NCI-H128 (cell line): Measurements from ENCODE around the gene PPP2R2C.

Experiments
- DNase-seq: peaks from one replicate; lab custom pipeline; 2025; ENCODE audit not compliant: unreplicated experiment; lab: John Stamatoyannopoulos, UW

PPP2R2C gene

DNA sequence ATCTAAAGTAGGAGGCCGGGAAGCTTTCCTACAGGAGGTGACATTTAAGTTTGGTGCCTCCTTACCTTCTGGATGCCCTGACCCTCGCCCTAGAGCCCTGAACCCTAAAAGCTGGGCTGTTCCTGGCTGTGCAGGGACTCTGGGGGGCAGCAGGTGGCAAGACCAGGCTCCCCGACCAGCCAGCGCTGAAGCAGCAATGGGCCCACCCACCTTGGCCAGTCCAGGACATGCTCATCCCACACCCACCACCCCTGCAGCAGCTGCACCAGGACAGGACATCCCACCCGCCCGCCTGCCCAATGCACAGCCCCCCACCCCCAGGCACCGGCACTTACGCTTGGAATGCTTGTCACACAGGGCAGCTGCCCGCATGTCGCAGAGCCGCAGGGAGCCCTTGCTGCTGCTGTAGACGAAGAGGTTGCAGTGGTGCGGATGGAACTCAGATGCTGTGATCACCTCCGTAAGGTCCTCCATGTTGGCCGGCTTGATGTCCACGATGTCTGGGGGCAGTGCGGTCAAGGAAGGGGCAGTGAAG, 124.8 kb downstream of the PPP2R2C start:
- no peak for DNase-seq

DNA sequence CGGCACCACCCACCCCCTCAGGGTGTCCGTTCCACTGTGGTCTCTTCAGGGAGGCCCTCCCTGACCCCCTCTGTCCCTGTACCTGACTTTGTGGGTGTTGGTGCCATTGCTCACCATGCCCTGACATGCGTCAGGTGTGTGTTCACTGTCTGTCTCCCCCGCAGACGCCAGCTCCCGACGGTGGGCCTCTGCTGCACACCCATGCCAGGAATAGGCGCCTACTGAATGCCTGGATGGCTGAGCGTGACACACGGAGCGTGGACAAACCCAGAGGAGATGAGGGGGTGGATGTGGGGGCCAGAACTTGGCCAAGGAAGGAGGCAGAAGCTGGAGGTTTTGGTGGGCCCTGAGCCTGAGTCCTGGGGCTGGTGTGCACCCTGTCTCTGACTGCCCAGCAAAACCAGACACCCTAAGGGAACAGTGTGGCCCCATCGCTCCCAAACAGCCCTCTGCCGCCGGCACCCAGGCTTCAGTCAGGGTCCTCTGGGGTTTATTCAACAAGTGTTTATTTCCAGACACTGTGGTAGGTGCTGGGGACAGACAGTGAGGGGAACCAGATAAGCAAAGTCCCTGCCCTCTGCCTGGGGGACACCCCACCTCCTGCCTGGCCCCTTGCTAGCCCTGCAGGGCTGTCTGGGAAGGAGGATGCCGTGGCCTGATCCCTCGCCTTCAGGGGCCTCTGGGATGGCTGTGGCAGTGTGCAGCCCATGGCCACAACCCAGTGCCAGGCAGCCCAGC, 125.9 kb downstream of the PPP2R2C start:
- no peak for DNase-seq

- no peak for DNase-seq
Measured at GRCh38 chr4:6345866-6346265, 126.5 kb downstream of the PPP2R2C start.

DNA sequence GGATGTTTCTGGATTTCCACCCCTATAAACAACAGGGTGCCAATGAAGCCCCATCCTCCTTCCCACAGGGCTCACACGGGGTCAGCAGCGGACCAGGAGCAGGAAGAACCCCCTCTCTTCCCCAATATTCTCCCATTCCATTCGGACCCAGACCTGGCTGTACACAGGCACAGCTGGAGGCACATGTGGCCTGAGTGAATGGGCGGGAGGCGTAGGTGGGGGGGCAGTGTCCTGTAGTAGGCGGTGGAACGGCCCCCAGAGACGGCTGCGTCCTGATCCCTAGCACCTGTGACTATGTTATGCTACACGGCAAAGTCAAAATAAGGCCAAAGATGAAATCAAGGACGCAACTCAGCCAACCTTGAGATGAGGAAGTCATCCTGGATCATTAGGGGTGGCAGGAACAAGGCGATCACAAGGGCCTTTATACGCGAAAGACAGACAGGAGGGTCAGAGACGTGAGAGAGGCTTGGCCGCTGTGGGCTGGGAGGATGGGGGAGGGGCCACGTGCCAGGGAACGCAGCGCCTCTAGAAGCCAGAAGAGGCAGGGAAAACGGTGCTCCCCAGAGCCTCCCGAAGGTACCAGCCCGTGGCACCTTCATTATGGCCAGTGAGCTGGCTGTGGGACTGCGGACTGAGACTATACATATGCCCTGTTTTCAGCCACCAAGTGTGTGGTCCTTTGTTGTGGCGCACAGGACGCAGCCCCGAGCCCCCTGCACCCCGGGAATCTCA, 127.2 kb downstream of the PPP2R2C start:
- no peak for DNase-seq

DNA sequence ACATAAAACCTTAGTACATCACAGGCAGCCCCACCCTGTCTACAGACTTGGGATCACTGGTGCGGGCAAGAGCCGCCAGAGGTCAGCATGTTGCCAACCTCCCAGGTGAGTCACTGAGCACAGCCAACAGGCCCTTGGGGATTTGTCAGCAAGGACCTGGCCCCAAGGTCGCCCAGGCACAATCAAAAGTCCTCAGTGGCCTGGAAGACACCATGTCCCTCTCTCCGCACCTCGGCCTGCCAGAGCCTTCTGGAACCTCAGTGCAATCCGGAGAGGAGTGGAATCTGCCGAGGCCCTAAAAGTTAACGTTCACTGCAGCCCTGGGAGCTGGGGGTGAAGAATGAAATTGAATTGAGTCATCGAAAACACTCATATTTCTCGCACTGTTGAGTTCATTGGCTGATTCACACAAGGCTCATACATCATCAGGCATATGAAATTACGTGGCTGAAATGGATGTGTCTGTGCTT, 128.4 kb downstream of the PPP2R2C start:
- DNase-seq, result no peak

GRCh38 chr4:6342530-6343293, 129.7 kb downstream of the PPP2R2C start:
- no peak for DNase-seq

GRCh38 chr4:6341696-6342095, 130.7 kb downstream of the PPP2R2C start:
- DNase-seq, result no peak

DNA sequence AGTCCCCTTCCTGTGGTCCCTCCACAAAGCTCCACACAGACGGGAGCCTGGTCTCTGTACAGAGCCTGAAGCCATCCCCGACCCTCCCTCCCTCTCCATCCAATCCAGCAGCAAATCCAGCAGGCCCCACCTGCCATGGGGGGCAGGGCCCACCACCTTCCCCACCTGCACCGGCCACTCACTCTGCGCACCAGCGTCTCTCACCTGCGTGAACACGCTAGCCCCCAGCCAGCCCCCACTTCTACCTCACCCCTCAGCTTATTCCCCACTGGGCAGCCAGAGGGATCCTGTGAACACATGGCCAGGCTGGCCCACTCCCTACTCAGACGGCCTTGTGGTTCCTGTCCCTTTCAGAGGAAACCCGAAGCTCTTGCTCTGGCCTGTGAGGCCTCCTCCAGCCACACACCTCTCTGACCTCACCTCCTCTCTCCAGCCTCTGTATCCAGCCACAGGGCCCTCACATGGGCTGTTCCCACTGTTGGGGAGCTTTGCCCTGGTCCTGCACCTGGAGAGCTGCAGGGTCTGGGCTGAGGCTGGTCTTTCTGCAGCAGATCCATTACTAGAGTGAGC, 131.9 kb downstream of the PPP2R2C start:
- DNase-seq, result no peak

GRCh38 chr4:6339818-6340445, 132.5 kb downstream of the PPP2R2C start:
- no peak for DNase-seq

DNA sequence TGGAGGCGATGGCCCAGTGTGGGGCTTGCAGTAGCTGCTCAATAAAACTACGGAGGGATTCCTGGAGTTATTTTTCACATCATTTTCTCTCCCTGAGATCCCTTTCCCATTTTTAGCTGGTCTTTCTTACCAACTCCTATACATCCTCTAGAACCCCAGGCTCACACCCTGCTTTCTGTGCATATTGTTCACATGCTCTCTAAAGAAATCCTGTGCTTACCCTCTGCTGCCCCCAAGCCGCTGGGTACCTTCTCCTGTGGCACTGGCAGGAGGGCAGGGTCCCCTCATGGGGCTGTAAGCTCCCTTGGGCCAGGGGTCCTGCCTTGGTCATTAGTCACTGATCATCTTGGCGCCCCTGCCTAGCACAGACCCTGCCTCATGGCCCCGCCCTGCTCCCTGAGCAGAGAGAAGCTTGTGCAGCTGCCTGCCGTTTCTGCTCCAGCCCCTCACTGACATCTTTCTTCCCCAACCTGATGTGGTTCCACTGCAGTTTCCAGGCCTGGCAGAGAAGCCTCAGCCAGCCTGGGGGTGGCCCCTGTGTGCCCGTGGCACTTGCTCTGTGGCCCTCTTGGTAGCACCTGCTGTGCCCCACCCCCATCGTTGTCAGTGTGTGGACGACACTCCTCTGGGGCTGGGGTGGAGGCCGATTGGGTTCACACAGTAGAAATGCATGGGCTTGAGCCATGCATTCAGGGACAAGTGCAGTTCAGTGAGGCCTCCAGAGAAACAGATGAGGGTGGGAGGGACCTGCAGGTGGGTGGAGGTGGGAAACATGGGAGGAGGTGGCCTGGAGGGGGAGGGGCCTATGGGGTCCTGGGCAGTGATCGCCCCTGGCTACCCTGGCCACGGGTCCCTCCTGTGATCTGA, 133.2 kb downstream of the PPP2R2C start:
- no peak for DNase-seq

DNA sequence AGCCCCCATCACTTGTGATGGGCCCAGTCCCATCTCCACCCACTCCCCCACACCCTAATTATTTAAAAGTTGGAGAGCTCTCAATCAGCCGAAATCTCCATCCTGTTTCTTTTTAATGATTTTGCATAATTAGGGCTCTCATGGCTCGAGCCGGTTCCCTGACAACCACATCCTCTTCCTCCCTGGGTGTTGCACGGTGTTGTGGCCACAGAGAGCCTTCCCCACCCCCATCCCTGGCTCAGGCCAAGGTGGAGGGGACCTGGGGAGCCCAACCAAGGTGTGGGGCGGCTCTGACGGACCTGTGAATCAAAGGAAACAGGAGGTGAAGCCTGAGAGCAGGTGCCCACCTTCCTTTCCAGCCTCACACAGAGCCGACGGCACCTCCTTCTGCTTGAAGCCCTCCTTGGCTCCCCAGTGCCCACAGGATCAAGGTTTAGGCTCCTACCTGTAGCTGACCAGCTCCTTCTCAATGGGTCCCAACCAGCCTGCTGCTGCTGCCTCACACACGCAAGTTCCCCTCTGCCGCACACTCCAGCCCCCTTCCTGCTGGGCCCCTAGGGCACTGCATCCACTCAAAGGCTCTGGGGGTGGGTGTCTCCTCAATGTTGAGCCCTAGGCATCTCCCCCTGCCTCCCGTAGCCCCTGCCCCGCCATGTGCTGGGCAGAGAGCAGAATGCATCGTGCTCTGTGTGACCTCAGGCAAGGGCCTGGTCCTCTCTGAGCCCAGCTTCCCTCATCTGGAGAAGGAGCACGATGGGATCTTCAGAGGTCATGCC, 134.1 kb downstream of the PPP2R2C start:
- DNase-seq, result no peak

- no peak for DNase-seq
Measured at GRCh38 chr4:6337331-6337935, 135.0 kb downstream of the PPP2R2C start.

GRCh38 chr4:6336166-6336565, 136.2 kb downstream of the PPP2R2C start:
- no peak for DNase-seq

DNA sequence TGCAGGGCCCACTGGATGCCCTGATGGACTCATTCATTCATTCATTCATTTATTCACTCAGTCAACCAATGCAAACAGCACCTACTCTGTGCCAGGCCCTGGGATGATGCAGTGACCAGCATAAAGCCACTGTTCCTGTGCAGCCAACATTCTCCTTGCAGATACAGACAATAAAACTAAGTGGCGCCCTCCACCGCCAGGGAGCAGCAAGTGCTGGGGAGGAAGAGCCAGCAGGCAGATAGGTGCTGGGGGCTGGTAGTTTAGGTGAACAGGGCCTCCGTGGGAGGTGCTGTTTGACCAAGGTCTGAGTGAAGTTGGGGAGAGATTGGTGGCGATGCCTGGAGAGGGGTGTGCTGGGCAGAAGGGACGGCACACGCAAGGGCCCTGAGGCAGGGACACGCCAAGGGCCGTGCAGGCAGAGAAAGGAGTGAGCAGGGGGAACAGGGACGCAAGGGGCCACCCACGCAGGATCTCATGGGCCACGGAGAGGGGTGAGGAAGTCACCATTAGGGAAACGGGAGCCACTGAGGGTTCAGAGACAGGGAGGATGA, 137.3 kb downstream of the PPP2R2C start:
- no peak for DNase-seq

- DNase-seq, result no peak
Measured at GRCh38 chr4:6334203-6334887, 138.1 kb downstream of the PPP2R2C start.

- no peak for DNase-seq
Measured at GRCh38 chr4:6333301-6334202, 138.9 kb downstream of the PPP2R2C start.

GRCh38 chr4:6332669-6333050, 139.8 kb downstream of the PPP2R2C start:
- no peak for DNase-seq
